Stimulated activated naive CD8-positive, alpha-beta T cell treated with anti-CD3 and anti-CD28 coated beads, Interleukin-15, Interleukin-2, amounts not matched to agents 100 U/mL and 50 U/mL, for 24 hours (primary cell): ENCODE measurements around the gene ATP6V1E1.

Source experiments
- ATAC-seq: fragments of 150-1000 bp; cut with Tn5 transposase; one replicate; pipeline ENCODE4 v1.10.0; 2021
- DNase-seq: peaks from one replicate; pipeline ENCODE4 v3.0.0; 2021

The ATP6V1E1 gene

GRCh38 chr22:17542452-17542851 lies 86.1 kb downstream of the ATP6V1E1 start:
- DNase-seq (no peak), ATAC-seq (no peak)
